ENCODE measurements around the gene WDR18. TPM values are rescaled to one million over a fixed set of nuclear protein-coding genes. Genes with fewer than 3 reads are reported as not detected.

Gene WDR18
- total RNA-seq, 1 experiment from 2014 or later, result 94.7 TPM

DNA sequence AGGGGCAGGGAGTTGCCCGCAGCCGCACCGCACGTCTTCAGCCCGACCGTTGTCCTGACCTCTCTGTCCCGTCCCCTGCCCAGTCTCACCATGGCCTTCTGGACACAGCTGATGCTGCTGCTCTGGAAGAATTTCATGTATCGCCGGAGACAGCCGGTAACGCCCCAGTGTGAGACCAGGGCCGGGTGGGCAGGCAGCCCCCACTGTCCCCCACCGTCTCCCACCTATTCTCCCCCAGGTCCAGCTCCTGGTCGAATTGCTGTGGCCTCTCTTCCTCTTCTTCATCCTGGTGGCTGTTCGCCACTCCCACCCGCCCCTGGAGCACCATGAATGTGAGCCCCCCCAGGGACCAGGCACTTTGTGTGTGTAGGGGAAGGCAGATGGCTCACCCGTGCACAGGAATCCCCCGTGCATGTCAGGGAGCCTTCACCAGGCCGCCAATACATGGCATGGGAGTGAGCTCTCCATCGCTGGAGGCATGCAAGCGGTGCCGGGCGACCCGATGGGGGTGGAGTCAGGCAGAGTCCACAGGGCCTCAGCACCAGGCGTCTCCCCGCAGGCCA is 57.2 kb downstream of the WDR18 start:
- H4K20me1 ChIP-seq (ENCODE audit: control insufficient read depth, insufficient read depth, insufficient read length), result no peaks in the 10 kb centered on the region
- no peak overlapping the region for H3K9ac ChIP-seq (ENCODE audit: extremely low read depth, insufficient read length, low read length)
- H3K23me2 ChIP-seq (ENCODE audit: insufficient read length, low read depth, low read length, poor library complexity, severe bottlenecking), result peaks cover 9% of the 10 kb centered on the region
- no peak overlapping the region for H4K8ac ChIP-seq (replicated peaks; ENCODE audit: insufficient read length, low read depth, low read length)
- H3K27ac ChIP-seq (ENCODE audit: insufficient read length, low read depth, low read length), result no peak overlapping the region
- no peak overlapping the region for H2BK15ac ChIP-seq (ENCODE audit: low read depth, low read length)
- no CpG with 5 or more reads among the region's 26 CpGs for WGBS (ENCODE audit: extremely low coverage, insufficient read length, low lambda C conversion rate)
- H3K36me3 Mint-ChIP-seq (ENCODE audit: insufficient read depth in 1 of 3, low read depth in 3 of 3), result peaks cover 13 to 42% (median 25%) of the 10 kb centered on the region in 3 experiments; a peak in 6 of 7 replicates
- no peak overlapping the region for H3T11ph ChIP-seq (ENCODE audit: low read length)
- no peak overlapping the region for H2BK120ac ChIP-seq (ENCODE audit: low read depth, low read length, poor library complexity, severe bottlenecking)
- no peak overlapping the region for H3K23ac ChIP-seq (ENCODE audit: insufficient read length, low read depth, low read length)
- no peak overlapping the region for H3K56ac ChIP-seq (ENCODE audit: insufficient read length, low read depth, low read length)
- H3K4ac ChIP-seq (ENCODE audit: low read depth, low read length), result no peak overlapping the region
- H3K4me1 Mint-ChIP-seq, result peaks cover 13 to 29% of the 10 kb centered on the region in 2 experiments
- H3K79me2 ChIP-seq (ENCODE audit: insufficient read depth, low read length), result no peaks in the 10 kb centered on the region
- no peak overlapping the region for H4K5ac ChIP-seq (ENCODE audit: insufficient read length, low read depth, low read length)
- H3K18ac ChIP-seq (ENCODE audit: insufficient read length, low read depth, low read length), result no peak overlapping the region
- H2AFZ ChIP-seq (ENCODE audit: low read length), result no peak overlapping the region
- H3K9me3 Mint-ChIP-seq, result no peaks in the 10 kb centered on the region
- no peak overlapping the region; a peak in 1 of 7 replicates for H3K27ac Mint-ChIP-seq
- no peak overlapping the region for H2BK20ac ChIP-seq (ENCODE audit: low read depth, low read length, poor library complexity, severe bottlenecking)
- no peaks in the 10 kb centered on the region for H3K27me3 ChIP-seq (ENCODE audit: insufficient read depth, low read length)
- H4K91ac ChIP-seq (ENCODE audit: insufficient read length, low read depth, low read length), result no peak overlapping the region
- no peaks in the 10 kb centered on the region for H3K79me1 ChIP-seq (ENCODE audit: insufficient read depth, low read depth, low read length, poor library complexity, severe bottlenecking)
- H2BK12ac ChIP-seq (ENCODE audit: insufficient read length, low read depth, low read length), result no peak overlapping the region
- DNase-seq, result peak; percentile 27
- H3K4me2 ChIP-seq (ENCODE audit: insufficient read depth, insufficient read length, low read length), result peak overlapping the region; percentile 69
- H2BK5ac ChIP-seq (ENCODE audit: insufficient read length, low read length), result no peak overlapping the region
- no peaks in the 10 kb centered on the region for H3K9me3 ChIP-seq (ENCODE audit: control insufficient read depth, low read depth, low read length)
- TF ChIP-seq, protein P1, sequence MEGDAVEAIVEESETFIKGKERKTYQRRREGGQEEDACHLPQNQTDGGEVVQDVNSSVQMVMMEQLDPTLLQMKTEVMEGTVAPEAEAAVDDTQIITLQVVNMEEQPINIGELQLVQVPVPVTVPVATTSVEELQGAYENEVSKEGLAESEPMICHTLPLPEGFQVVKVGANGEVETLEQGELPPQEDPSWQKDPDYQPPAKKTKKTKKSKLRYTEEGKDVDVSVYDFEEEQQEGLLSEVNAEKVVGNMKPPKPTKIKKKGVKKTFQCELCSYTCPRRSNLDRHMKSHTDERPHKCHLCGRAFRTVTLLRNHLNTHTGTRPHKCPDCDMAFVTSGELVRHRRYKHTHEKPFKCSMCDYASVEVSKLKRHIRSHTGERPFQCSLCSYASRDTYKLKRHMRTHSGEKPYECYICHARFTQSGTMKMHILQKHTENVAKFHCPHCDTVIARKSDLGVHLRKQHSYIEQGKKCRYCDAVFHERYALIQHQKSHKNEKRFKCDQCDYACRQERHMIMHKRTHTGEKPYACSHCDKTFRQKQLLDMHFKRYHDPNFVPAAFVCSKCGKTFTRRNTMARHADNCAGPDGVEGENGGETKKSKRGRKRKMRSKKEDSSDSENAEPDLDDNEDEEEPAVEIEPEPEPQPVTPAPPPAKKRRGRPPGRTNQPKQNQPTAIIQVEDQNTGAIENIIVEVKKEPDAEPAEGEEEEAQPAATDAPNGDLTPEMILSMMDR (conservative IDR thresholded peaks at IDR 0.05), result no peak
- H2AK5ac ChIP-seq (ENCODE audit: insufficient read length, low read length), result no peak overlapping the region
- H3K27me3 Mint-ChIP-seq (ENCODE audit: low read depth), result peaks cover 2% of the 10 kb centered on the region; the same call in 1 of the 2 replicates
- peak overlapping the region; percentile 82 to 93 for H3K4me3 Mint-ChIP-seq
- no peak overlapping the region for H3K14ac ChIP-seq (ENCODE audit: insufficient read depth, low read length)
- no peaks in the 10 kb centered on the region; the same call in 1 of the 2 replicates for H3K4me1 ChIP-seq (ENCODE audit: insufficient read depth, low read length)

Measured in H9 (cell line).